Ovary (tissue), 9 donors: ENCODE data around the gene CIDEA. TPM values are rescaled to one million over a fixed set of nuclear protein-coding genes. Genes with fewer than 3 reads are reported as not detected.
A peak's percentile ranks its signal among the peaks of the same experiment; 100 is the strongest.

Source experiments
- DNase-seq, 5 donors: peaks; one replicate each; pipeline ENCODE4 v3.0.0-alpha.2; 2019 to 2020
- H3K27ac ChIP-seq, 2 donors: fragments of 200-600 bp; one replicate each; pipeline versions ENCODE4 v1.5.1 to v1.8.0; 2019 to 2022
- H3K27me3 ChIP-seq: fragments of 200-600 bp; one replicate; pipeline ENCODE4 v1.8.0; 2022
- H3K36me3 ChIP-seq: fragments of 200-600 bp; sonication (generic); one replicate; pipeline ENCODE4 v1.5.1; 2019
- H3K4me1 ChIP-seq: one replicate; pipeline ENCODE4 v1.8.1; 2013; ENCODE audit warnings: mild to moderate bottlenecking, moderate library complexity; ENCODE audit not compliant: insufficient read depth
- H3K4me3 ChIP-seq: fragments of 200-600 bp; sonication (generic); one replicate; pipeline ENCODE4 v1.5.1; 2017
- H3K9me3 ChIP-seq, 2 donors: fragments of 200-600 bp in 1 of 2; sonication (generic) in 1 of 2; one replicate each; pipeline versions ENCODE4 v1.5.1 to v1.8.1; 2013 to 2019; ENCODE audit warnings: mild to moderate bottlenecking in 1 of 2, moderate library complexity in 1 of 2
- CTCF ChIP-seq, 3 donors: fragments of 450-650 bp in 2 of 3; fragments of 200-600 bp in 1 of 3; IDR thresholded peaks; one replicate each; pipeline versions ENCODE4 v1.5.1 to v1.8.0; 2016 to 2022; ENCODE audit warnings: antibody characterized with exemption in 3 of 3, mild to moderate bottlenecking in 1 of 3
- EP300 ChIP-seq: sonication (generic); formaldehyde crosslinking; IDR thresholded peaks from one replicate; pipeline ENCODE4 v1.6.1; 2017; ENCODE audit warnings: antibody characterized with exemption
- POLR2A ChIP-seq: fragments of 450-650 bp; IDR thresholded peaks from one replicate; pipeline ENCODE4 v1.6.1; 2017; ENCODE audit warnings: antibody characterized with exemption, mild to moderate bottlenecking, moderate library complexity
- WGBS, 3 donors: extraction: QIAGEN DNeasy Blood & Tissue Kit in 1 of 3; methylation state at CpG; one replicate each; pipeline versions ENCODE4 v1.1.5 to v1.1.7; 2013 to 2017; 5-methylcytosine and 5-hydroxymethylcytosine counted together
- intact Hi-C, 4 donors: fragments of 100-400 bp; cut with DNase I; formaldehyde crosslinking; loops; one replicate each; pipeline versions ENCODE4 v1.11.0 to v1.15.1; 2022 to 2023
- polyA plus RNA-seq, 2 donors: library from polyadenylated mRNA; stranded (reverse); fragments of 200-250 nt in 1 of 2; fragments of 350-450 nt in 1 of 2; fragmentation: Illumina TruSeq in 1 of 2; extraction: RNeasy Lipid Tissue Mini Kit (QIAGEN cat#74804) in 1 of 2; gene quantifications; one replicate each; pipeline ENCODE4 v1.2.3, GENCODE V29; 2013 to 2014
- total RNA-seq, 7 donors: library from RNA; depleted of rRNA in 2 of 7; stranded (reverse); fragments of >200 nt in 2 of 7; fragmentation: NEBNext Ultra II Directional in 3 of 7; extraction: Animal tissue kit (Norgen Biotek cat#: 25700) in 3 of 7; gene quantifications; one replicate each; pipeline versions ENCODE4 v1.1.0 to v1.2.4, GENCODE V29; 2016 to 2023
- donor health status: DM: no; HTN: no; CAD: no; lungs with moderate emphysema.
- donor health status: DM: no; HTN: no; CAD: no.
- donor health status: Bipolar disorder and iron deficiency.
- donor health status: DM: yes; HTN: yes; CAD: no.
- donor health status: DM: no; HTN: no; CAD: no.
- donor health status: DM: yes; HTN: yes; CAD: no.

The CIDEA gene
- total and polyA plus RNA-seq, 9 donors: 0.15 TPM; not detected in 8

- H3K9me3 ChIP-seq: no peaks in the 10 kb centered on the region
- H3K27me3 ChIP-seq: no peaks in the 10 kb centered on the region
- H3K36me3 ChIP-seq: no peaks in the 10 kb centered on the region
- peak overlapping the region; percentile 39 for H3K4me3 ChIP-seq
- DNase-seq: peak; percentile 56 to 83 (median 67)
- H3K4me1 ChIP-seq: peaks cover 6% of the 10 kb centered on the region
- intact Hi-C loops: no loop called here
- WGBS, 3 donors: 2 to 4% (median 2%) methylated on average over 38 to 41 of the region's 41 CpGs
- no peak overlapping the region for H3K27ac ChIP-seq
- TF ChIP-seq EP300: no peak
- TF ChIP-seq CTCF (IDR thresholded peaks at IDR 0.05): no peak
- TF ChIP-seq POLR2A: no peak
These were observed 33.7 kb downstream of the CIDEA start for GRCh38 chr18:12287684-12288402.

GRCh38 chr18:12288403-12288755, 34.2 kb downstream of the CIDEA start:
- TF ChIP-seq POLR2A: no peak
- no peak for TF ChIP-seq CTCF (IDR thresholded peaks at IDR 0.05)
- TF ChIP-seq EP300: no peak
- peaks cover 6% of the 10 kb centered on the region for H3K4me1 ChIP-seq
- no peak for DNase-seq
- no peaks in the 10 kb centered on the region for H3K27me3 ChIP-seq
- H3K27ac ChIP-seq: no peak overlapping the region
- intact Hi-C loops: no loop called here
- no peaks in the 10 kb centered on the region for H3K36me3 ChIP-seq
- peak overlapping the region; percentile 39 for H3K4me3 ChIP-seq
- 8 to 17% (median 11%) methylated on average over 10 of the region's 10 CpGs for WGBS, 3 donors
- H3K9me3 ChIP-seq: no peaks in the 10 kb centered on the region

- no peak for DNase-seq
- Histone ChIP-seq H3K27ac (no peak overlapping the region), H3K4me3 (no peak overlapping the region), H3K9me3 (no peaks in the 10 kb centered on the region), H3K36me3 (no peaks in the 10 kb centered on the region), H3K4me1 (peaks cover 6% of the 10 kb centered on the region), H3K27me3 (no peaks in the 10 kb centered on the region)
- WGBS, 3 donors: 84 to 94% (median 89%) methylated on average over 2 of the region's 2 CpGs
- TF ChIP-seq POLR2A (no peak), EP300 (no peak), CTCF (IDR thresholded peaks at IDR 0.05) (no peak)
- intact Hi-C loops: no loop called here
These were observed 35.9 kb downstream of the CIDEA start for GRCh38 chr18:12290086-12290485.

GRCh38 chr18:12291161-12291560, 37.0 kb downstream of the CIDEA start:
- Histone ChIP-seq H3K36me3 (no peaks in the 10 kb centered on the region), H3K27me3 (no peaks in the 10 kb centered on the region), H3K27ac (no peak overlapping the region), H3K4me3 (no peak overlapping the region), H3K4me1 (peaks cover 6% of the 10 kb centered on the region), H3K9me3 (no peaks in the 10 kb centered on the region)
- no peak for DNase-seq
- TF ChIP-seq CTCF (IDR thresholded peaks at IDR 0.05) (no peak), POLR2A (no peak), EP300 (no peak)
- intact Hi-C loops: no loop called here
- WGBS, 3 donors: 80 to 88% (median 85%) methylated on average over 6 of the region's 6 CpGs
